ENCODE data around the gene NRF1.
"Not testable (repeated sequence)": the region's sequence is repeated elsewhere in the genome, so short reads cannot be mapped to it uniquely, and the experiment has no call there.

- not testable (repeated sequence) for TF ChIP-seq EZH2 (IDR thresholded peaks at IDR 0.05; ENCODE audit: low read length, unreplicated experiment); CTCF (conservative IDR thresholded peaks at IDR 0.05; ENCODE audit: low read depth, low read length)
These were observed 24.6 kb downstream of the NRF1 start for GRCh38 chr7:129636030-129636550.
